ENCODE data around the gene ZCCHC18. TPM values are rescaled to one million over a fixed set of nuclear protein-coding genes. Genes with fewer than 3 reads are reported as not detected.
A peak's percentile ranks its signal among the peaks of the same experiment; 100 is the strongest.
"Not testable (repeated sequence)": the region's sequence is repeated elsewhere in the genome, so short reads cannot be mapped to it uniquely, and the experiment has no call there.

Gene ZCCHC18
- total RNA-seq = 0.49 TPM

GRCh38 chrX:104112326-104112951 is at the start of gene ZCCHC18:
TSS of gene ZCCHC18 (plus strand) at chrX:104112523. CDS start at chrX:104114112, 1,589 bp downstream.
- DNase-seq (ENCODE audit: low spot score) = peak; percentile 45

GRCh38 chrX:104062636-104063035 is 49.7 kb upstream of the ZCCHC18 start:
- DNase-seq (ENCODE audit: low spot score) = not testable (repeated sequence)

- not testable (repeated sequence) for DNase-seq (ENCODE audit: low spot score)
Observed at GRCh38 chrX:104075778-104076445, 36.4 kb upstream of the ZCCHC18 start, which contains the start of gene TMSB15C. TSS of gene TMSB15C (minus strand) at chrX:104076236.

- not testable (repeated sequence) for DNase-seq (ENCODE audit: low spot score)
Observed at GRCh38 chrX:104077854-104078253, 34.5 kb upstream of the ZCCHC18 start.

GRCh38 chrX:104084063-104084462 is 28.3 kb upstream of the ZCCHC18 start:
- no peak for DNase-seq (ENCODE audit: low spot score)

GRCh38 chrX:104084534-104085277 is 27.6 kb upstream of the ZCCHC18 start:
- DNase-seq (ENCODE audit: low spot score) = no peak

GRCh38 chrX:104085477-104085876 is 26.8 kb upstream of the ZCCHC18 start:
- DNase-seq (ENCODE audit: low spot score) = no peak

GRCh38 chrX:104085919-104086318 is 26.4 kb upstream of the ZCCHC18 start:
- no peak for DNase-seq (ENCODE audit: low spot score)

- DNase-seq (ENCODE audit: low spot score) = peak; percentile 52
Observed at GRCh38 chrX:104098151-104098808, 14.0 kb upstream of the ZCCHC18 start.

- no peak for DNase-seq (ENCODE audit: low spot score)
Observed at GRCh38 chrX:104098919-104099318, 13.4 kb upstream of the ZCCHC18 start.

GRCh38 chrX:104104676-104105075 is 7.6 kb upstream of the ZCCHC18 start:
- DNase-seq (ENCODE audit: low spot score) = no peak

GRCh38 chrX:104105330-104106262 is 6.7 kb upstream of the ZCCHC18 start:
- DNase-seq (ENCODE audit: low spot score) = no peak

- no peak for DNase-seq (ENCODE audit: low spot score)
Observed at GRCh38 chrX:104108955-104109354, 3.4 kb upstream of the ZCCHC18 start.

- not testable (repeated sequence) for DNase-seq (ENCODE audit: low spot score)
Observed at GRCh38 chrX:104110491-104111240, 1.7 kb upstream of the ZCCHC18 start.

- peak; percentile 72 for DNase-seq (ENCODE audit: low spot score)
Observed at GRCh38 chrX:104113222-104113965, 1.1 kb downstream of the ZCCHC18 start.

- no peak for DNase-seq (ENCODE audit: low spot score)
Observed at GRCh38 chrX:104117759-104118158, 5.4 kb downstream of the ZCCHC18 start.

- DNase-seq (ENCODE audit: low spot score) = no peak
Observed at GRCh38 chrX:104118765-104119164, 6.4 kb downstream of the ZCCHC18 start.

GRCh38 chrX:104122829-104123228 is 10.5 kb downstream of the ZCCHC18 start:
- no peak for DNase-seq (ENCODE audit: low spot score)

GRCh38 chrX:104126856-104127255 is 14.5 kb downstream of the ZCCHC18 start:
- no peak for DNase-seq (ENCODE audit: low spot score)

Data from ureter (tissue), 1 donor.